Hepatocyte (in vitro differentiated cells): ENCODE results near the gene AMY1C.
"Not testable (repeated sequence)": the region's sequence is repeated elsewhere in the genome, so short reads cannot be mapped to it uniquely, and the experiment has no call there.

Source experiments
- CTCF ChIP-seq: fragments of 200-600 bp; sonication (generic); IDR thresholded peaks from 2 replicates; pipeline ENCODE4 v1.5.1; 2016; ENCODE audit warnings: antibody characterized with exemption, mild to moderate bottlenecking; ENCODE audit not compliant: poor library complexity
- EZH2 ChIP-seq: fragments of 200-600 bp; sonication (generic); IDR thresholded peaks from 2 replicates; pipeline ENCODE4 v1.6.1; 2016; ENCODE audit warnings: antibody characterized with exemption, mild to moderate bottlenecking, borderline replicate concordance

- not testable (repeated sequence) for TF ChIP-seq CTCF, EZH2
Measured at GRCh38 chr1:103707670-103708069, 42.0 kb upstream of the AMY1C start.
